Sigmoid colon (tissue), 4 donors: ENCODE data around the gene MED28.

Experiments used
- EP300 ChIP-seq, 4 donors: sonication (generic); formaldehyde crosslinking; IDR thresholded peaks; one replicate each; pipeline ENCODE4 v1.6.1; 2017; ENCODE audit warnings: antibody characterized with exemption in 4 of 4
- POLR2A ChIP-seq, 2 donors: fragments of 450-650 bp; IDR thresholded peaks; one replicate each; pipeline ENCODE4 v1.6.1; 2016; ENCODE audit warnings: antibody characterized with exemption in 2 of 2, mild to moderate bottlenecking in 2 of 2, moderate library complexity in 2 of 2

DNA sequence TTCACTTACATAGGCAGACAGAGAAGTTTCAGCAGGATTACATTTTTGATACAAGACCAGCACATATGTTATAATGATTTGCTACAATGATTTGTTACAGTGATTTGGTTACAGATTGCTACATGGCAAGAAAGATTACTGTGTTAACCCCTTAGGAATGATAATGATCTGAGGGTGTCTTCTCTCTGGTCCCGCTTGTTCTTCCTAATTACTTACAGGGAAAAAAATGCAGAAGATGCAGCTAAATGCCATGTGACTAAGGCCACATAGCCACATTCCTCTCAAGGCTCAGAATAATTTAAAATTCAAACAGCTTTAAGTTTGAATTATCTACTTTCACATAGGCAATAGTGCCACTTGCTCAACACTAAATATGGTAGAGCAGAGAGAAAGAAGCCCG is 47.2 kb upstream of the MED28 start:
- TF ChIP-seq POLR2A (IDR thresholded peaks at IDR 0.05) (no peak), EP300 (IDR thresholded peaks at IDR 0.05) (no peak)
